Inflammatory macrophage treated with lipopolysaccharide for 1 hour (primary cell): ENCODE results near the gene KIRREL1.

Experiments
- DNase-seq, 2 donors: peaks; one replicate each; pipeline ENCODE4 v3.0.0-alpha.2; 2020 to 2022

KIRREL1 gene

DNA sequence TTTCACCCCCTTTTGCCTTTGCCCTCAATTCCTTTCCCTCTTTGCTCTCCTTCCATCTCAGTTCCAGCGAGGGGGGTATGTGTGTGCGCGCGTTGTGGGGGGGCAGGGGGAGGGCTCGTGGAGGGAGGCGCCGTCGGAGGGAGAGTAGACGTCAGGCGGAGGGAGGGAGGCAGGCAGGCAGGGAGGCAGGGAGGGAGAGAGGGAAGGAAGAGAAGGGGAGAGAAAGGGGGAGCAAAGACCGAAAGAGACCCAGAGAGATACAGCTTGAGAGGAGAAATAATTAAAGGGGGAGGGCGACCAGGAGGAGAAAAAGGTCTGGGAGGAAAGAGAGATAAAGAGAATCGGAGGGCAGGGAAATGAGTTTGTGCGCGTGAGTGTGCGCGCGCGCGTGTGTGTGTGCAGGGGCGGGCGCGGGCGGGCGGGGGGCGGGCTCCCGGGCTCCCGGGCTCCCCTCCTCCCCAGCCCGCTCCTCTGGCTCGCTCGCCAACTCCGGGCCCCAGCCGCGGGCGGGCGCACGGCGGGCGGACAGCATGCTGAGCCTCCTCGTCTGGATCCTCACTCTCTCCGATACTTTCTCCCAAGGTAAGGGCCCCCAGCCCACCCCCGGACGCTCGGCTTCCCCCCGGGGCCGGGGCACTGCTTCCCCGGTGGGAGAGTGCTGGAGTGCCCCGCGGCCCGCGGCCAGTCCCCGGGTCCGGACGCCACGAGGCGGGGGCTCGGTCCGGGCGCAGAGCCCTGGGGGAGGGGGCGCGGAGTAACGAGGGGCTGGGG, at the start of gene KIRREL1:
TSS of gene KIRREL1 (plus strand) at position 499 of the 771 bp plus-strand sequence. CDS start at position 531, 32 bp downstream.
- DNase-seq: no peak

DNA sequence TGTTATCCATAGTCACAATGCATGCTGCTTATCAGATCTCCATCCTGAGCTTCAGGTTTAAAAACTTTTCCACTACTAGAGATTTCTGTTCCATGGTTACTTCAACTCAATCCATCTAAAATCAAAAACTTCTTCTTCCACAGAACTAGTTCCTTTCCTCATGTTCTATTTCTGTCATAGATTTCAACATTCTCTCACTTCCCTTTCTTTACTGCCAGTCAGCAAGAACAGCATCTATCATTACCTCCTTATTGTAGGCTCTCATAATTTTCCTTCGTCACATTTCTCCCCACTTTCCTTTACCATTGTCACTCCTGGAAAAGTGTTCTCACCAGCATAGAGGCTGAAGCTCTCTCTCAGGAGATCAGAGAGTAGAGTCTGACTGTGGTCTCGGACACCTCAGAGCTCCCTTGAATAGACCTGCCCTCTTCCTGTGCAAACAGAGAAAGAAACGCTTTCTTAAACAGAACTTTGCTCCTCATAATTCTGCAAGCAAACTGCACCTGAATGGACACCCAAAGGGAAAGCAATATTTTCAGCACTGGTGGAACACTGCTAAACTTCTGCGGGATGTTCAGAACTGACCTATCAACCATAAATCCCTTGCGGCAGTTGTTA, 48.7 kb upstream of the KIRREL1 start:
- DNase-seq: peak; percentile 65 to 69

DNA sequence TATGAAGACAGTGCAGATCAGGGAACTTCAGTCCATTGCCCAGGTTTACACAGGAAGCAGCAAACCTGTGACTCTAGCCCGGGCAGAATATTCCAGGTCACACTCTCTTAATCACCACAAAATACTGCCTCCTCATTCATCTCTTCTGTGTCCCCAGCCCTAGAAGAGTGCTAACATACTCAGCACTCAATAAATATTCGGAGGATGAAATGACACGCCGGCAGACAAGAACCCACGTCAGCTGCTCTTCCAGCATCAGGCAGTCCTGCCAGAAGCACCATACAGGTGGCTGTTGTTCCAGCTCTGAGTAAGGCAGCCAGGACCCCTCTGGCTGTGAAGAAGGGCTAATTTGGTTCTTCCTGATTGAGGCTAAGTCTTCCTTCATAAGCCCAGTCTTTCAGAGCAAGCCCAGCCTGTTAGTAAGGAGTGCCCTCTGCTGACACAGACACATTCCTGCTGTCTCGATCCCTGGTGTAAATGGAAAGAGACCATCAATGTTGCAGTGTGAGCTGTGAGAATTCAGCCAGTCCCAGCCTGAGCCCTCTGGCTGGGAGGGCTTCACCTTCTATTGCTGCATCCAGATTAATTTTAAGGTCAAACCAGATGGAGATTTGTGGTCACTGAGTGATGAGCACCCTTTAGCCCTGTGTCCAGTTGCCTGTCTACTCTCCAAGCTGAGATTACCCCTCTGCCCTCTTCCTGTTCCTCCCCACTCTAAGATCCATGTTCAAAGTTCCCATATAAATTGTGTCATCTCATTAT, 45.0 kb upstream of the KIRREL1 start:
- peak; percentile 52 to 68 for DNase-seq

DNA sequence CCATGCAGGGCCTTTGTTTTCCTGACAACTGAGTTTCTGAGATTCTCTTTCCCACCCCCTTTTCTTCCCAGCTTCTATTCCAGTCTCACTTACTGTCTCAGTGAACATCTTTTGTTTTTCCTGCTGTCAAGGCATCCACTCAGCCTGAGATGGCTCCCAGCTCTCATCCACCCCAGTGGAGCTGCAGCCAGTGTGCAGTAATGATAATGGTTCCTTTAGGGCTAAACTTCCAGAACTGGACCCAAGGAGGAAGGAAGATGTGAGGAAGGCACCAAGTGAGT, 44.4 kb upstream of the KIRREL1 start:
- DNase-seq: no peak

DNA sequence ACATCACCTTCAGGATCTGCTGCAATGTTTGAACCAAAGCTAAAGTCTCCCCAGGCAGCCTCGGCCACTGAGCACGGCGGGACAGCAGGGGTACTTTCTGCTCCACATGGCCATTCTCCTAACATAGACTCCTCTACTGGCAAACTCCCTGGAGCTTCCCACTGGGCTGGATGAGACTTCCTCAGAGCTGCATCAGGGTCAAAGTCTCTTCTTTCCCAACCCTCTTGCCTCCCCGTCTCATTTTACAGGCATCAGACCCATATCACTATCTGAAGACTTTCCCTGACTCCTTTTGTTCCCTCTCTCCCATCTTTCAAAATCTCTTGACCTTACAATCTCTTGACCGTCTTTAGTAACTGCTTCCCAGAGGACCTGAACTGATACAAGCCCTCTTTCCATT, 42.2 kb upstream of the KIRREL1 start:
- DNase-seq: no peak

DNA sequence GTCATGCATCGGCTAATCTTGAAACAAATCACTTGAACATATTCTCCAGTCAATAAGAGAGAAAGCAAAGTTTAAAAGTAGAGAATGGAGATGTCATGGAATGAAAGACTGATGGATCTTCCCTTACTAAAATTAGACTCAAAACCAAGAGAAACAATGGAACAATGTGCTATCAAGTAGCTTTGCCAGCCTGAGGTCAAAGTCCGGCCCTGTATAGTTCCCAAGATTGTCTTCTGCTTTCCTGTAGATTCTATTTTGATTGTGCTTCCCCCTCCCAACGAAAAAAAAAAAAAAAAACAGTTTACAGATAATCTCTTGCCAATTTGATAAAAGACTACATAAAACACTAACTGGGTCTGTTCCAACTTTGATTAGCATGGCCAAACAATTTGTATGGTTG, 40.8 kb upstream of the KIRREL1 start:
- no peak for DNase-seq

DNA sequence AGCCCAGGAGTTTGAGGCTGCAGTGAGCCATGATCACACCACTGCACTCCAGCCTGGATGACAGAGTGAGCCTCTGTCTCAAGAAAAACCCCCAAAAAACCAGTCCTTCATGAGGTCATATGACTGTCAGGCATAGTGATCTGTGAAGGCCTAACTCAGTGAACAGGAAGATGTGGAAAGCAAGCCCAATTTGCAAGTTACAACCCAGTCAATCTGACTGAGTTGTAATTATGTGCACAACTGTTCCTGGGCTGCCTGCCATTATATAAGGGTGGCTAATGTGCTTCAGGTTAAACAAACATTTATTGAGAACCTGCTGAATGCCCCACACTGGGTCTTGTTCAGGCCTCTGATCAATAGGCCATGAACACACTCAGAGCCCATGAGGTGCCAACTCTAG, 38.2 kb upstream of the KIRREL1 start:
- peak; percentile 42 to 80 for DNase-seq

DNA sequence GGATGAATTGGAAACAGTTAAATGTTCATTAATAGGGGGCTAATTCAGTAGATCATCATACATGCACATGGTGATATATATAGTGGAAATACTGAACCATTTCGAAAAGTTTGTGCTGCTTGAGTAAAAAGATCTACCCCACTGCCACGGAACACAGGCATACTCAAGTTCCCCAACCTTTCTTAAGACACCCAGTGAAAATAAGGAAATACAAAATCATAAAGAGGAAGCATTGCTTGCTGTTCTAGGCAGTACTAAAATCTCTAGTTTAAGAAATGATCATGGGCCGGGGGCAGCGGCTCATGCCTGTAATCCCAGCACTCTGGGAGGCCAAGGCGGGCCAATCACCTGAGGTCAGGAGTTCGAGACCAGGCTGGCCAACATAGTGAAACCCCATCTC, 37.6 kb upstream of the KIRREL1 start:
- DNase-seq: peak; percentile 61 to 81

DNA sequence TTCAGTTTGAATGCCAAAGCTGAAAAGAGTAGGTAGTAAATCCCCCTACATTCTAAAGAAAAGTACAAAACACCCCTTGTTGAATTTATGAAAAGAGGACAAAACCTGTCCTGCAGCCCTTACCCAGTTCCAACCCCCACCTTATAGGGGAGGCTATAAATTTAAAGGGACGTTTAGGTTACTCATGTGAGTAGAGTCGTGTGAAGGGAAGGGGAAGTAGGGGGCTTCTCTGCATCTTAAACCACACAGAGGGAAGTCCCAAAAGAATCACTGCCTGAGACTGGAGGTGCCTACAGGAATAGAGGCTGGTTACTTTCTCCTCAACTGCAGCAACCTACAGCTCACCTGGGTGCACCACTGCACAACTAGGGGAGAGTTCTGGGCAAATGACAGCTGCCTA, 36.7 kb upstream of the KIRREL1 start:
- DNase-seq: peak; percentile 23 to 29

DNA sequence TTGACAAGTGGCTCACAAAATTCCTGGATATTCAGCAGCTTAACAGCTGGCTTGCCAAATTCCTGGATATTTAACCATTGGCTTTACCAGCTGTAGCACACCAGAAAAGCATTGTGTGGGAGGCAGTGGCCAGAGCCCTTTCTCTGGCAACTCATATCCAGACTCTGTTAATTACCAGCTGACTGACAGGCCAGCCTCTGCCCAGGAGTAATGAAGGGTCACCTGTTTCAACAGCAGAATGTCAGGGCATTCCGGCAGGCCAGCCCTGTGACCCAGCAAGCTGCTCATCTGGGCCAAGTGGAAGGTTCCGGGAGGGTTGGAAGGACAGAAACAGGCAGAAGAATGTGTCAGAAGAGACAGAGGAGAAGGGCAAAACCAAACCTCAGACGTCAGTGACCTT, 35.2 kb upstream of the KIRREL1 start:
- no peak for DNase-seq

DNA sequence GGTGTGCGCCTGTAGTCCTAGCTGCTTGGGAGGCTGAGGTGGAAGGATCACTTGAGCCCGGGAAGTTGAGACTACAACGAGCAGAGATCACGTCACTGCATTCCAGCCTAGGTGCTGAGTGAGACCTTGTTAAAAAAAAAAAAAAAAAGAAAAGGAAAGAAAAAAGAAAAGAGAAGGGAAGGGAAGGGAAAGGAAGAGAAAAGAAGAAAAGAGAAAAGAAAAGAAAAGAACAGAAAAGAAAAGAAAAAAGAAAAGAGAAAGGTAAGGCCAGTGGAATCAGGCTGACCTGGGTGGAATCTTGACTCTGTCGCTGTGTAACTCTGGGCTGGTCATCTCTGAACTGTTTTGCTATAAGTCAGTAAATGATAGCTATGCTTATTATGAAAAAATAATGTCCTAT, 33.7 kb upstream of the KIRREL1 start:
- no peak for DNase-seq

DNA sequence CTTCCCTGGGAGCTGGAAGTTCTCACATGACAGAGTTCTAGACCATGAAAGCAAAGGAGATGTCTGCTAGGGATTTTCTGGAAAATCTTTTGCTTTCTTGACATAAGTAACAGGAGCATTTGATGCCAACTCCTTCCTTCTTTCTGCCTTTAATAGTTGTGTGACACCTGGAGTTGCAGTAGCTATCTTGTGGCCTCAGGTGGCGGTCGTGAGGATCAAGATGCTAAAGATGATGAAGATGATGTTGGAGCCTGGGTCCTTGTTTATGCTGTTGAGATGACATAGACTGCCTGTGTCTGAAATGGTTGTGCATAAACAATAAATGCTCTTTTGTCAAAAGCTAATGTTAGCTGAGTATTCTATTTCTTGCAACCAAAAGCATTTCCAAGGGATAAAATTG, 32.7 kb upstream of the KIRREL1 start:
- DNase-seq: no peak

DNA sequence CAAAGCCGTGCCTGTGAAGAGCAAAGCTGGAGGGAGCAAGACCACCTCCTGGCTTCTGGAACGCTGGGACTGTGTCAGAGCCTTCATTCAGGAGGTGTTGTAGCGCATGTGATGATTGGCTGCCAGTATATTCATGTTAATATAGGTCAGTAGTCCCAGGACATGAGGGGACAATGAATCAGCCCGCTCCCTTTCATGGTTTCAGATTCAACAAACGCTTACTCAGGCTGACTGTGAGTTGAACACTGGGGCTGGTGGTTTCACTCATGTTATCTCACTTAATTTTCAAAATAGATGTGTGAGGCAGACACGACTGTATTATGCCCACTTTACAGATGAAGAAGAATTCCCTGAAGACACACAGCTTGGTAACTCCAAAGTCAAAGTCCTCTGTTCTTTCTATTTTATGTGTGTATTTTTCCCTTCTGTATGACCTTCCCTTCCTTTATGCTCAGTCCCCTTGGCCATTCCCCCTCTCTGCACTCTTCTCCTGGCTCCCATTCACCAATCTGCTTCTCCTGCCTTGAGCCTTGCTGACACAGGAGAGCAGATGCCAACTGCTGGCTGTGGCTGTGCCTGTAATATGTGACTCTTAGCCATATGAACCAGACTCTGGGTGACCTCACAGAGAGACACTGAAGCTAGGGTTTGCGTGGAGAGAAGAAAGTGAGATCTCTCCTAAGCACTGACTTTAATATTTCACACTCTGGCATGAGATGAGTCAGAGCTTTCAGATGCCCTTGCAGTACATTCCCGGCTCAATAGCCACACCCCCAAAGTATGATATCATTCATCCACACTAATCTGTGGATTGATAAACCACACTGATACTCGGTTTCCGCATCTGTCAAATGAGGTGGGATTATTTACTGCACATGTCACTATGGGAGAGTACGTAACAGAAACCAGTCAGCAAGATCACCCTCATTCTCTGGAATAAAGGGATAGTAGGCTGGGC, 31.4 kb upstream of the KIRREL1 start:
- DNase-seq: peak; percentile 63 to 68

DNA sequence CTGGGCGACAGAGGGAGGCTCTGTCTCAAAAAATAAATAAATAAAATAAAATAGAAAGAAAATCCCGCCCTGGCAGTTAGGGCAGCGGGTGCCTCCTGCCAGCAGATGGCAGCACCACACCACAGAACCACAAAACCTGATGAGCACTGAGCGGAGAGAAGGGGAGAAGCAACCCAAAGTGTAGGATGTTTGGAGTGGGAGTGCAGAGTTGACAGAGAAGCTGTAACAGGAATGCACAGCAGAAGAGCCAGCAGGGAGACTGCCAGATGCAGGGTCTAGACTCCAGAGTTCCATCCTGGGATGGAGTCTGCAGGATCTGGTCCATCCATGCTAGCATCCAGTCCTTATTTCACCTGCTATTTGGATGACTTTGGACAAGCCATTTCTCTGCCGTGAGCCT, 29.7 kb upstream of the KIRREL1 start:
- peak; percentile 50 to 78 for DNase-seq

DNA sequence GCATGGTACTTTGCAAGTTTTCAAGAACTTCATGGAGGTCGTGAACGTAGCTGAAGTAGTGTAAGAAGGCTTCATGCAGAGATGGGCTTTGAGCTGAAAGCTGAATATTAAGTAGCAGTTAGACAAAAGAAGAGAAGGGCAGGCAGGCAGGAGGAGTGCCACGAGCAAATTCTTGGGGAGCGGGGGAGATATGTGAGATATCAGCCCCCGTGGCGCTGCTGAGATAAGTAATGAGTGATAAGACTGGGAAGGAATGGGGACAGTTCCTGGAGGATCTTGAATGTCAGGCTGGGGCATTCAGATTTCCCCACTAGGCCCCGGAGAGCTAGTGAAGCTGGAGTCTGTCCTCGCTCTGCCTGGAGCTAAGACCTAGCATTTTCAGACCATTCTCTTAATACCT, 27.9 kb upstream of the KIRREL1 start:
- DNase-seq: no peak

DNA sequence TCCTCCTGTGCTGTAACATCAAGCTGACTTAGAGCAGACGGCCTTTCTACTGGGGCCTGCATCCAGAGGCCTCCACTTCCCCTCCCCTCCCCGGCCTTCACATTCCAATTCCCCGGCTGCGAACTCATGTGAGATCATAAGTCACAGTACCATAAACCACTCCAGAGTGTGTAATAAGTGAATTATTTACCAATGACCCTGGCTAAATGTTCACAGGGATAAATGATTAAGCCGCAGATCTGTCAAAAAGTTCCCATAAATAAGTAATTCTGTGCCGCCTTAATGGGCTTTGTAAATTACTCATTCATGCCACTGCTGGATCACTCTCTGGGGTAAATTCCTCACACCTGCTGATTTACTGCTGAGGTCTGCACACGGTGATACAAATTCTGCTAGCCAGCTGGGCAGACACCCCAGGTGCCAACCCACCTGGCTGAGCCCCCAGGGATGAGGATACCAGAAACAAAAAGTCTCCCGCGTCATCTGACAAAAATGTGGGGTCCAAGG, 27.4 kb upstream of the KIRREL1 start:
- no peak for DNase-seq

DNA sequence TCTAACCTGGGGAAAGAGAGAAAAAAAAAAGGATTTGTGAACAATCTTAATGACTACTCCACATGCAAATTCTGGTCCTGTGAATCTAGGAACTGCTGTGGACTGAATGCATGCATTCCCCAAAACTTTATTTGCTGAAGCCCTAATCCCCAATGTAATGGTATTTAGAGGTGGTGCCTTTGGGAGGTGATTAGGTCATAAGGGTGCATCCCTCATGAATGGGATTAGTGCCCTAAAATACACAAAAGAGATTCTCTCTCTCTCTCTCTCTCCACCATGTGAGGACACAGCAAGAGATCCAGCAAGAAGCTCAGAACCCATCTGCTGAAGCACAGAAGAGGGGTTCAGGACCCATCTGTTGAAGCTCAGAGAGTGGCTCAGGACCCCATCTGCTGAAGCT, 26.2 kb upstream of the KIRREL1 start:
- no peak for DNase-seq

DNA sequence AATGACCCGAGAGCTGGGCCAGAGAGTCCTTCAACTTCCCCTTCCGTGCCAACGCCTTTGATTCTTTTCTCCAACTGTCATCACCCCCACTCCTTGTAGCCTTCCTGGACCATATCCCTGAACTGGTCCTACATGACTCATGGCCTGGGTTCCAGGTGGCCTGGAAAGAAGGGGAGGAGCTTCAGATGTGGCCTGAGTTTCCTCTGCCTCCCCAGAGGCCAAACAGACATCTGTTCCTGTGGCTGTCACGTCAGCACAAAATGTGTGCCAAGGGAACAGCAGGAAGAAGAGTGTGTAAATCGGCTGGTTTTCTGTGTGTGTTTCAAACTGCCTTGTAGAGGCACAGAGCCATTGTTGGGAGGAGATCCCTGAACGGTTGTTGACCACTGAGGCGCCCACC, 24.9 kb upstream of the KIRREL1 start:
- no peak for DNase-seq

DNA sequence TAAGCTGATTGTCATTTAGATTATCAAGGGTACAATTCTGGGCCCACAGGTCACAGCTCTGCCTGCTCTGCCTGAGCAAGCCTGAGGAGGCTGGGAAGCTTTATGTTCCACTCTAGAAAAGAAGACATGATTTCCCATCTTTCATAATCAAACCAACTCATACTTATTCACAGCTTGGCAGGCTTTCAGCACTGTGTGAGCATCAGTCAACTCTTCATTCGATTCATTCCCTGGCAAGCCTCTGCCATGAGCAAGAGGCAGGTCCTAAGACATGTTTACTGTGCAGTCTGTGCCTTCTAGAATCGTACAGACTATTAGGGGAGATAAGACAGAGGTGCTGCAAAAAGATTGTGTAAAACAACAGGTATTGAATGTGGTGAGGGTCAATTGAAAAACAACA, 24.5 kb upstream of the KIRREL1 start:
- DNase-seq: no peak

DNA sequence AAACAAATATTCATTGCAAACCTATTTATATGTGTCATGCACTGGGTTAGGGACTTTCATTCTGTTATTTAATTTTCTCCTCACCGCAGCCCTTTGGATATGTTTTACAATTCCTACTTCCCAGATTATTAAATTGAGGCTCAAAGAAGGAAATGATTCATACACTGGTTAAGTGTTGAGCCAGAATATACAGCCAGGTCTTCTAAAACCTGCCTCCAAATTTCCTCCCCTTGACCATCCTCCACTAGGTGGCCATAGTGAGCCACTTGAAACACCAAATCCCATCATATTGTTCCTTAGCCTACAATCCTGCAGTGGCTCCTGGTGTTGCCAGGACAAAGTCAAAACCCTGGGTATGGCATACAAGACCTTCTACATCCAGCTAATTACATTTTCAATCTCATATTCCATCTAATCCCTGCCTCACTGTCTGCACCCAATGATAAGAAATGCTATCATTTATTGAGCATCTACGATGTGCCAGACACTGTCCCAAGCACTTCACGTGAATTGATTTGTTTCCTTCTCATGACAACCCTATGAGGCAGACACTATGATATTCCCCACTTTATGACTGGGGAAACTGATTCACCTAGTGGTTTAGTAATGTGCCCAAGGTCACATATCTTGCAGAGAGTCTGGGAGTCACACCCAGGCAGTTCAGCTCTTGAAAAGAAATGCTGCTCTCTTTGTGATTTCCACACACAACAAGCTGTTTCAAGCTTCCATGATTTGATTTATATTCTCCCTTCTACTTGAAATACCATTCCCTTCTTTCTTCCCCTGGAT, 23.6 kb upstream of the KIRREL1 start:
- peak in 1 of 2 donors; percentile 50 for DNase-seq

DNA sequence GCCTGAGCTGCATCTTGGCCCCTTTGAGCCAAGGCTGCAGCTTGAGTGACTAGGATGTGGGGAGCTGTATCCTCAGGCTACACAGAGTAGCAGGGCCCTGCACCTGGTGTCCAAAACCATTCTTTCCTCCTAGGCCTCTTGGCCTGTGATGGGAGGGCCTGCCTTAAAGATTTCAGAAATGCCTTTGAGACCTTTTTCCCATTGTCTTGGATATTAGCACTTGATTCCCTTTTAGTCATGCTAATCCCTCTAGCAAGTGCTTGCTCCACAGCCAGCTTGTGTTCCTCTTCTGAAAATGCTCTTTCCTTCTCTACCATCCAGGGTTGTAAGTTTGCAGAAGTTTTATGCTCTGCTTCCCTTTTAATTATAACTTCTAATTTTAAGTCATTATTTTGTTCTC, 21.7 kb upstream of the KIRREL1 start:
- peak; percentile 16 to 29 for DNase-seq
